HepG2 (cell line): ENCODE measurements around the gene PRKG1. TPM values are rescaled to one million over a fixed set of nuclear protein-coding genes. Genes with fewer than 3 reads are reported as not detected.

Experiments used
- AHDC1 ChIP-seq: sonication (generic); formaldehyde crosslinking; IDR thresholded peaks from 2 replicates; pipeline ENCODE4 v1.5.1; 2020; ENCODE audit warnings: mild to moderate bottlenecking, missing genetic modification reagents, borderline replicate concordance
- ARID2 ChIP-seq: sonication (generic); formaldehyde crosslinking; IDR thresholded peaks from 2 replicates; pipeline ENCODE4 v1.8.1; 2022; ENCODE audit warnings: mild to moderate bottlenecking, missing genetic modification reagents, borderline replicate concordance
- CCAR2 ChIP-seq: fragments of 200-400 bp; formaldehyde crosslinking; optimal IDR thresholded peaks from 2 replicates; pipeline ENCODE3; 2018; ENCODE audit warnings: low read depth, mild to moderate bottlenecking, low read length, moderate library complexity
- DRAP1 ChIP-seq: IDR thresholded peaks from 2 replicates; pipeline ENCODE4 v1.6.1; 2016; ENCODE audit warnings: missing genetic modification reagents, missing compliant biosample characterization
- EEA1 ChIP-seq: sonication (generic); formaldehyde crosslinking; IDR thresholded peaks from 2 replicates; pipeline ENCODE4 v1.5.1; 2020; ENCODE audit warnings: mild to moderate bottlenecking, missing genetic modification reagents, borderline replicate concordance
- GZF1 ChIP-seq: sonication (generic); formaldehyde crosslinking; IDR thresholded peaks from 2 replicates; pipeline ENCODE4 v1.5.1; 2020; ENCODE audit warnings: mild to moderate bottlenecking, missing genetic modification reagents
- MZF1 ChIP-seq: sonication (generic); formaldehyde crosslinking; IDR thresholded peaks from 2 replicates; pipeline ENCODE4 v1.8.1; 2023; ENCODE audit warnings: mild to moderate bottlenecking, missing genetic modification reagents, borderline replicate concordance
- RELA ChIP-seq: sonication (generic); formaldehyde crosslinking; IDR thresholded peaks from 2 replicates; pipeline ENCODE4 v1.4.0; 2020; ENCODE audit warnings: missing genetic modification reagents
- SIX1 ChIP-seq: sonication (generic); formaldehyde crosslinking; IDR thresholded peaks from 2 replicates; pipeline ENCODE4 v1.4.0; 2020; ENCODE audit warnings: missing genetic modification reagents, borderline replicate concordance
- ZMYM3 ChIP-seq: sonication (generic); formaldehyde crosslinking; IDR thresholded peaks from 2 replicates; pipeline ENCODE4 v1.5.1; 2020; ENCODE audit warnings: mild to moderate bottlenecking, missing genetic modification reagents
- ZNF256 ChIP-seq: sonication (generic); formaldehyde crosslinking; conservative IDR thresholded peaks from 2 replicates; pipeline ENCODE4 v1.4.0; 2020; ENCODE audit warnings: missing genetic modification reagents
- ZNF710 ChIP-seq: sonication (generic); formaldehyde crosslinking; IDR thresholded peaks from 2 replicates; pipeline ENCODE4 v1.5.0; 2020; ENCODE audit warnings: mild to moderate bottlenecking, missing genetic modification reagents, borderline replicate concordance
- polyA plus RNA-seq, 8 experiments: library from polyadenylated mRNA; depleted of rRNA in 3 of 8; stranded (reverse) in 7 of 8; unstranded in 1 of 8; fragments of >200 nt; fragmentation: Illumina TruSeq in 4 of 8; extraction: Trizol in 4 of 8; gene quantifications; 2 replicates each; pipeline versions ENCODE4 v1.2.1 to v1.2.3, GENCODE V29; 2011 to 2016; ENCODE audit warnings: low read depth in 4 of 8, missing spikeins in 1 of 8, mixed read lengths in 1 of 8; ENCODE audit not compliant: insufficient read depth in 1 of 8
- total RNA-seq, 5 experiments: library from RNA; depleted of rRNA; stranded (reverse); fragments of >200 nt; fragmentation: Illumina TruSeq; extraction: Trizol; gene quantifications; 2 replicates each; pipeline ENCODE4 v1.2.3, GENCODE V29; 2016; ENCODE audit warnings: low read depth in 1 of 5

PRKG1 gene
- total and polyA plus RNA-seq, 2 of the 13 experiments (the other 11 are each of a cell fraction or from before 2014, with no cell fraction given), result 0.01 TPM; not detected in 1

- TF ChIP-seq AHDC1, result no peak
- no peak for TF ChIP-seq ZNF256 (CRISPR knock-in tag)
- no peak for TF ChIP-seq RELA (CRISPR knock-in tag)
- no peak for TF ChIP-seq CCAR2
- no peak for TF ChIP-seq DRAP1
- no peak for TF ChIP-seq ZNF710 (CRISPR knock-in tag)
- TF ChIP-seq GZF1 (CRISPR knock-in tag), result no peak
- TF ChIP-seq ARID2 (CRISPR knock-in tag), result no peak
- no peak for TF ChIP-seq MZF1
- TF ChIP-seq SIX1, result no peak
- no peak for TF ChIP-seq ZMYM3 (CRISPR knock-in tag)
- TF ChIP-seq EEA1 (CRISPR knock-in tag), result no peak
- TF ChIP-seq, all 625 proteins: peak for 0
These were observed 804.4 kb downstream of the PRKG1 start (continued) for GRCh38 chr10:51878695-51879094.
